GM12878 (cell line): Measurements from ENCODE around the gene TNFAIP1. TPM values are rescaled to one million over a fixed set of nuclear protein-coding genes. Genes with fewer than 3 reads are reported as not detected.
"Not testable (repeated sequence)": the region's sequence is repeated elsewhere in the genome, so short reads cannot be mapped to it uniquely, and the experiment has no call there.

Experiments
- ATAC-seq: fragments of 200-7000 bp; cut with Tn5 transposase; 3 replicates; pipeline ENCODE4 v1.9.1; 2020; ENCODE audit warnings: mild to moderate bottlenecking, moderate library complexity
- BruUV-seq: library from RNA; stranded (reverse); fragments of 400-500 nt; replicated peaks from 2 replicates; lab custom pipeline; 2021; lab: Mats Ljungman, UMichigan
- CTCF ChIA-PET: fragments of 300-600 bp; sonication (Branson Sonifier 250); formaldehyde crosslinking; extraction: SDS; loops from one replicate; lab custom pipeline; 2021; ENCODE audit warnings: inconsistent platforms; lab: Yijun Ruan, JAX
- POLR2A ChIA-PET: fragments of 350-600 bp; formaldehyde crosslinking; extraction: SDS; loops from one replicate; lab custom pipeline; 2021; ENCODE audit warnings: inconsistent platforms; lab: Charles Lee
- RAD21 ChIA-PET: fragments of 300-600 bp; sonication (Branson Sonifier 250); formaldehyde crosslinking; loops from one replicate; lab custom pipeline; 2023; ENCODE audit warnings: antibody characterized with exemption; ENCODE audit not compliant: unreplicated experiment; lab: Charles Lee
- SMC1A ChIA-PET: fragments of 300-600 bp; sonication (Branson Sonifier 250); formaldehyde crosslinking; loops from one replicate; lab custom pipeline; 2023; ENCODE audit not compliant: unreplicated experiment, uncharacterized antibody; lab: Charles Lee
- DNase-seq: peaks from one replicate; pipeline ENCODE4 v3.0.0-alpha.2; 2011; ENCODE audit warnings: low read depth, low spot score
- FAIRE-seq: peaks from 3 replicates; lab custom pipeline; 2011; peaks lifted over from hg19 to GRCh38; lab: Jason Lieb, UNC
- H2AFZ ChIP-seq: 2 replicates; pipeline ENCODE4 v1.6.0; 2011; ENCODE audit warnings: low read depth, low read length, control low read depth; ENCODE audit not compliant: control insufficient read depth
- H3K27ac ChIP-seq: 2 replicates; pipeline ENCODE4 v1.5.1; 2011; ENCODE audit warnings: control low read depth; ENCODE audit not compliant: control insufficient read depth, insufficient read depth
- H3K27me3 ChIP-seq, 2 experiments: replicated peaks in 1 of 2; 2 replicates each; pipeline versions ENCODE4 v1.6.0 to v1.6.1; 2011; ENCODE audit warnings: low read length in 1 of 2; ENCODE audit not compliant: control insufficient read depth in 2 of 2, insufficient read depth in 2 of 2
- H3K36me3 ChIP-seq, 2 experiments: 2 replicates each; pipeline ENCODE4 v1.5.1; 2011; ENCODE audit warnings: low read length in 1 of 2; ENCODE audit not compliant: control insufficient read depth in 2 of 2, insufficient read depth in 2 of 2
- H3K4me1 ChIP-seq: 2 replicates; pipeline ENCODE4 v1.6.1; 2011; ENCODE audit warnings: mild to moderate bottlenecking, low read length, moderate library complexity, mixed read lengths; ENCODE audit not compliant: control insufficient read depth, insufficient read depth
- H3K4me2 ChIP-seq: 2 replicates; pipeline ENCODE4 v1.6.0; 2011; ENCODE audit warnings: control low read depth; ENCODE audit not compliant: control insufficient read depth, insufficient read depth
- H3K4me3 ChIP-seq: fragments of 200-600 bp; sonication (generic); 2 replicates; pipeline ENCODE4 v1.5.1; 2016
- H3K79me2 ChIP-seq: 2 replicates; pipeline ENCODE4 v1.6.0; 2011; ENCODE audit warnings: low read length; ENCODE audit not compliant: control insufficient read depth, insufficient read depth
- H3K9ac ChIP-seq: 2 replicates; pipeline ENCODE4 v1.8.0; 2011; ENCODE audit warnings: low read length, control low read depth, mixed read lengths; ENCODE audit not compliant: control insufficient read depth, insufficient read depth
- H3K9me3 ChIP-seq: replicated peaks from 3 replicates; pipeline ENCODE4 v1.5.1; 2011; ENCODE audit warnings: mild to moderate bottlenecking, low read length; ENCODE audit not compliant: control insufficient read depth, insufficient read depth
- H4K20me1 ChIP-seq: 2 replicates; pipeline ENCODE4 v1.6.0; 2011; ENCODE audit not compliant: control insufficient read depth, insufficient read depth
- ATF7 ChIP-seq: fragments of 450-650 bp; IDR thresholded peaks from 2 replicates; pipeline ENCODE4 v1.6.1; 2016; ENCODE audit warnings: low read depth, mild to moderate bottlenecking
- BRCA1 ChIP-seq: IDR thresholded peaks from 2 replicates; pipeline ENCODE4 v1.6.1; 2011; ENCODE audit warnings: low read depth, low read length, improper control_type of control experiment
- WGBS: methylation state at CpG from one replicate; pipeline ENCODE4 v1.1.6; 2016; ENCODE audit warnings: low lambda C conversion rate; ENCODE audit not compliant: insufficient replicate concordance, insufficient coverage; ENCODE audit errors: missing lambda C conversion rate; 5-methylcytosine and 5-hydroxymethylcytosine counted together
- in situ Hi-C: fragments of 300-500 bp; cut with MboI; formaldehyde crosslinking; loops from 9 replicates; pipeline ENCODE4 v1.14.3; 2018; ENCODE audit warnings: mixed read lengths
- intact Hi-C: fragments of 100-400 bp; cut with micrococcal nuclease; formaldehyde crosslinking; loops from one replicate; pipeline ENCODE4 v1.14.2; 2022; ENCODE audit not compliant: unreplicated experiment
- polyA plus RNA-seq, 11 experiments: library from polyadenylated mRNA; depleted of rRNA in 4 of 11; unstranded in 6 of 11; stranded (reverse) in 5 of 11; fragments of >200 nt; fragmentation: Nextera tagmentation in 4 of 11; fragmentation: Illumina TruSeq in 1 of 11; extraction: Ambion mirVana in 4 of 11; extraction: Trizol in 1 of 11; gene quantifications; 1 replicate in 1 of 11; 2 replicates in 10 of 11; pipeline versions ENCODE4 v1.2.1 to v1.2.3, GENCODE V29; 2011 to 2016; ENCODE audit warnings: inconsistent platforms in 2 of 11, missing spikeins in 2 of 11, low read depth in 1 of 11
- total RNA-seq, 4 experiments: library from RNA; depleted of rRNA in 3 of 4; stranded (reverse); fragments of >200 nt in 3 of 4; fragmentation: Illumina TruSeq in 1 of 4; extraction: Trizol in 1 of 4; gene quantifications; 2 replicates each; pipeline versions ENCODE4 v1.2.1 to v1.2.3, GENCODE V29; 2013 to 2021
- TF ChIP-seq, protein P1 (sequence below): fragments of 450-650 bp; IDR thresholded peaks from 2 replicates; pipeline ENCODE4 v1.6.1; 2017; ENCODE audit warnings: antibody characterized with exemption, mild to moderate bottlenecking, moderate library complexity

Gene TNFAIP1
- total and polyA plus RNA-seq, 10 of the 15 experiments (the other 5 are each of a cell fraction or from before 2014, with no cell fraction given), result 1.8 to 16.9 (median 11.7) TPM

DNA sequence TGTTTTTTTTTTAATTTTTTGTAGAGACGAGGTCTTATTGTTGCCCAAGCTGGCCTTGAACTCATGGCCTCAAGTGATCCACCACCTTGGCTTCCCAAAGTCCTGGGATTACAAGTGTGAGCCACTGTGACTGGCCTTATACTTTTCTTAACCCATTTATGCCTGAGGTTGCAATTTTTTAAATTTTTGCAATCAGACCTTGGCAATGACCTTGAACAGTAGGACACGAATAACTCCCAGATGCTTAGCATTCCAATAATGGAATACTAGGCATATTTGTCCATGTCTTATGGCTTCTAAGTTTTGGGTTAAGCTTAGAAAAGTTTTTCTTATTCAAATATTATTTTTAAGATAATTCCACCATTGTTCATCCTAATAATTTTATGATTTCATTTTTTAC is 44.9 kb upstream of the TNFAIP1 start (continued):
- TF ChIP-seq, protein P1, sequence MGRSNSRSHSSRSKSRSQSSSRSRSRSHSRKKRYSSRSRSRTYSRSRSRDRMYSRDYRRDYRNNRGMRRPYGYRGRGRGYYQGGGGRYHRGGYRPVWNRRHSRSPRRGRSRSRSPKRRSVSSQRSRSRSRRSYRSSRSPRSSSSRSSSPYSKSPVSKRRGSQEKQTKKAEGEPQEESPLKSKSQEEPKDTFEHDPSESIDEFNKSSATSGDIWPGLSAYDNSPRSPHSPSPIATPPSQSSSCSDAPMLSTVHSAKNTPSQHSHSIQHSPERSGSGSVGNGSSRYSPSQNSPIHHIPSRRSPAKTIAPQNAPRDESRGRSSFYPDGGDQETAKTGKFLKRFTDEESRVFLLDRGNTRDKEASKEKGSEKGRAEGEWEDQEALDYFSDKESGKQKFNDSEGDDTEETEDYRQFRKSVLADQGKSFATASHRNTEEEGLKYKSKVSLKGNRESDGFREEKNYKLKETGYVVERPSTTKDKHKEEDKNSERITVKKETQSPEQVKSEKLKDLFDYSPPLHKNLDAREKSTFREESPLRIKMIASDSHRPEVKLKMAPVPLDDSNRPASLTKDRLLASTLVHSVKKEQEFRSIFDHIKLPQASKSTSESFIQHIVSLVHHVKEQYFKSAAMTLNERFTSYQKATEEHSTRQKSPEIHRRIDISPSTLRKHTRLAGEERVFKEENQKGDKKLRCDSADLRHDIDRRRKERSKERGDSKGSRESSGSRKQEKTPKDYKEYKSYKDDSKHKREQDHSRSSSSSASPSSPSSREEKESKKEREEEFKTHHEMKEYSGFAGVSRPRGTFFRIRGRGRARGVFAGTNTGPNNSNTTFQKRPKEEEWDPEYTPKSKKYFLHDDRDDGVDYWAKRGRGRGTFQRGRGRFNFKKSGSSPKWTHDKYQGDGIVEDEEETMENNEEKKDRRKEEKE, result no peak

DNA sequence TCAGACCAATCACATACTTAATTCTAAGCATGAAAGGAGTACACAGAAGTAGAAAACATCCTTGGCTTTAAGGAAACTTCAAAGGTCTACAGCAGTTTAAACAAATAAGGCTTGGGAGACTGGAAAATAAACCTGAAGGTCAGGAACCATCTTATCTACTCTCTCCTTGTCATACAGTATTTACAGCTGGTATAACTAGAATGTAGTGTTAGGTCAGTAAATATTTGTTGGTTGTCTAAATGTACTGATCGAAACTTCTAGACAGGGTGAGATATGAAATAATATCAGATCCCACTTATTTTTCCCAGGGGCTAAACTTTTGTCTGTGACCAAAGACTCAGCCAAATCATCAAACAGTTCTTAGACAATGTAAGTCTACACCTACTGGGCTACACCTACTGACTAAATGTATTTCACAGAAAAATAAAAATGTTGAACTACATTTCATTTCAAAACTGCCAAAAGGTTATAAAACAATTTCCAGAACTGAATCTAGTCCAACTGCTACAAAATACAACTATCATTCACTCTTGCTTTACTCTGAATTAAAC is 43.7 kb upstream of the TNFAIP1 start:
- ChIA-PET POLR2A (no interaction called here), RAD21 (interaction anchor here (1.3 kb wide), 1 partner anchor 11 kb away, joined by 3 read pairs; no protein-coding TSS in a partner anchor), SMC1A (no interaction called here), CTCF (interaction anchor here (1.3 kb wide), 1 partner anchor 125 kb away, joined by 4 read pairs; no protein-coding TSS in a partner anchor)
- in situ Hi-C loops (loop anchor here (5.0 kb wide), 1 partner anchor 50 kb away; no protein-coding TSS in a partner anchor), intact Hi-C loops (no loop called here)
- no peak for TF ChIP-seq BRCA1
- TF ChIP-seq ATF7, result no peak
- ATAC-seq (no peak), DNase-seq (no peak), FAIRE-seq (no peak)
- H3K4me1 ChIP-seq, result no peaks in the 10 kb centered on the region; the same call in 1 of the 2 replicates
- H2AFZ ChIP-seq, result no peak overlapping the region
- no peak overlapping the region for H3K9ac ChIP-seq
- no peak overlapping the region for H3K4me3 ChIP-seq
- WGBS, result 19% methylated on average over 1 of the region's 1 CpG
- H3K27ac ChIP-seq, result no peak overlapping the region
- H3K36me3 ChIP-seq, result no peaks in the 10 kb centered on the region
- no TSS peak for BruUV-seq
- H3K9me3 ChIP-seq, result no peaks in the 10 kb centered on the region
- H3K79me2 ChIP-seq, result no peaks in the 10 kb centered on the region
- no peak overlapping the region for H3K4me2 ChIP-seq
- no peaks in the 10 kb centered on the region for H3K27me3 ChIP-seq
- no peaks in the 10 kb centered on the region for H4K20me1 ChIP-seq

DNA sequence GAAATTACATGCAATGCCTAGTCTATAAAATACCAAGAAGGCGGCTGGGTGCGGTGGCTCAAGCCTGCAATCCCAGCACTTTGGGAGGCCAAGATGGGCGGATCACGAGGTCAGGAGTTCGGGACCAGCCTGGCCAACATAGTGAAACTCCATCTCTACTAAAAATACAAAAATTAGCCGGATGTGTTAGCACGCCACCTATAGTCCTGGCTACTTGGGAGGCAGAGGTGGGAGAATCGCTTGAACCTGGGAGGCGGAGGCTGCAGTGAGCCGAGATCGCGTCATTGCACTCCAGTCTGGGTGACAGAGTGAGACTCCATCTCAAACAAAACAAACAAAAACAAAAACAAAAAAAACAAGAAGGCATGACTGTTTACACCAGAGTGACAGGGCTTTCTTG is 42.7 kb upstream of the TNFAIP1 start:
- DNase-seq, RAD21 ChIA-PET, H3K36me3 ChIP-seq, H2AFZ ChIP-seq, H3K4me2 ChIP-seq, FAIRE-seq, ATAC-seq, intact Hi-C loops, POLR2A ChIA-PET, H3K9me3 ChIP-seq, H3K27ac ChIP-seq, SMC1A ChIA-PET, H3K4me3 ChIP-seq, BruUV-seq, H4K20me1 ChIP-seq, H3K27me3 ChIP-seq, H3K4me1 ChIP-seq, H3K79me2 ChIP-seq, H3K9ac ChIP-seq: not testable (repeated sequence)
- in situ Hi-C loops, result loop anchor here (5.0 kb wide), 1 partner anchor 49 kb away; no protein-coding TSS in a partner anchor
- 81% methylated on average over 12 of the region's 12 CpGs for WGBS
- CTCF ChIA-PET, result interaction anchor here (0.7 kb wide), 1 partner anchor 237 kb away, joined by 3 read pairs; no protein-coding TSS in a partner anchor
